DND-41 (cell line): Measurements from ENCODE around the gene PHACTR3.

Source experiments
- EZH2 ChIP-seq: IDR thresholded peaks from 3 replicates; pipeline ENCODE4 v1.6.1; 2012; ENCODE audit warnings: borderline replicate concordance, low read depth, mild to moderate bottlenecking, moderate library complexity, low read length, inconsistent platforms; ENCODE audit not compliant: severe bottlenecking
- TF ChIP-seq, protein P1 (sequence below): IDR thresholded peaks from 2 replicates; pipeline ENCODE4 v1.5.1; 2012; ENCODE audit warnings: borderline replicate concordance, low read length, moderate library complexity, mild to moderate bottlenecking; ENCODE audit not compliant: poor library complexity, severe bottlenecking; ENCODE audit errors: extremely low read depth

DNA sequence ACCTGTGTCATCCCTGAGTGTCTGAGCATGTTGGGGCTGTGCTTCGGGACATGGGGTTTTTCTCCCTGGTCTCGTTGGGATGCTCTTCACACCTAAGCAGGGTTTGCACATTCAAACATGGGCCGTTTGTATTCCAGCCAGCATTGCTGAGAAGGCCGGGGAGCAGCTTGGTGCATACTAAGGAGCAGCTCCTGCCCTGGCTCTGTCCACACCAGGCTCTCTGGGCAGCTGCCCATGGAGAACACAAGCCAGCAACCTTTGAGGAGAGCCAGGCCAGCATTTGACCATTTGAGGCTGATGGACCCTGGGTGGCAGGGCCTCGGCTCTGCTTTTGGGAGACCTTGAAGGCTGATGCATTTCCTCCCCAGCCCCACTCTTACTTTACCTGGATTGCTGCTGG, 92.1 kb downstream of the PHACTR3 start:
- no peak for TF ChIP-seq EZH2
- TF ChIP-seq, protein P1, sequence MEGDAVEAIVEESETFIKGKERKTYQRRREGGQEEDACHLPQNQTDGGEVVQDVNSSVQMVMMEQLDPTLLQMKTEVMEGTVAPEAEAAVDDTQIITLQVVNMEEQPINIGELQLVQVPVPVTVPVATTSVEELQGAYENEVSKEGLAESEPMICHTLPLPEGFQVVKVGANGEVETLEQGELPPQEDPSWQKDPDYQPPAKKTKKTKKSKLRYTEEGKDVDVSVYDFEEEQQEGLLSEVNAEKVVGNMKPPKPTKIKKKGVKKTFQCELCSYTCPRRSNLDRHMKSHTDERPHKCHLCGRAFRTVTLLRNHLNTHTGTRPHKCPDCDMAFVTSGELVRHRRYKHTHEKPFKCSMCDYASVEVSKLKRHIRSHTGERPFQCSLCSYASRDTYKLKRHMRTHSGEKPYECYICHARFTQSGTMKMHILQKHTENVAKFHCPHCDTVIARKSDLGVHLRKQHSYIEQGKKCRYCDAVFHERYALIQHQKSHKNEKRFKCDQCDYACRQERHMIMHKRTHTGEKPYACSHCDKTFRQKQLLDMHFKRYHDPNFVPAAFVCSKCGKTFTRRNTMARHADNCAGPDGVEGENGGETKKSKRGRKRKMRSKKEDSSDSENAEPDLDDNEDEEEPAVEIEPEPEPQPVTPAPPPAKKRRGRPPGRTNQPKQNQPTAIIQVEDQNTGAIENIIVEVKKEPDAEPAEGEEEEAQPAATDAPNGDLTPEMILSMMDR: no peak
